Heart left ventricle (tissue), 13 donors: ENCODE results near the gene PRPF6.

Experiments
- POLR2A ChIP-seq, 2 donors: fragments of 450-650 bp; IDR thresholded peaks; one replicate each; pipeline ENCODE4 v1.6.1; 2017; ENCODE audit warnings: antibody characterized with exemption in 2 of 2, mild to moderate bottlenecking in 2 of 2, moderate library complexity in 2 of 2
- TF ChIP-seq, protein P1 (sequence below), 12 donors: fragments of 200-600 bp; sonication (generic) in 4 of 12; IDR thresholded peaks; one replicate each; pipeline versions ENCODE4 v1.5.0 to v1.8.0; 2018 to 2022; ENCODE audit warnings: antibody characterized with exemption in 12 of 12, mild to moderate bottlenecking in 5 of 12
- donor health status: ischemic (EF 13 %, LVEDD 7.1; RV severe dilation, severe dysfunction).
- donor health status: DM: no; HTN: yes; CAD: no.
- donor health status: DM: no; HTN: no; CAD: no.
- donor health status: ischemic (EF 25% LVEDD 6.9; RV normal size, moderate dysfunction).
- donor health status: ischemic (EF 25% LVEDD 5.7; RV mildly dilated, moderate dysfunction).
- donor health status: ischemic (EF 35%, LVEDD 5.7; RV mildly dilated, moderate dysfunction).
- donor health status: nonischemic (EF 11% LVEDD 7.7; RV severe dilation, severe dysfunction).
- donor health status: DM: yes; HTN: yes; CAD: no.
- donor health status: PGD.
- donor health status: ischemic (EF 29% LVEDD 5.4; RV normal size, mild dysfunction).
- donor health status: nonischemic (EF 23%, LVEDD 6.1; RV moderate dilation, normal function).

DNA sequence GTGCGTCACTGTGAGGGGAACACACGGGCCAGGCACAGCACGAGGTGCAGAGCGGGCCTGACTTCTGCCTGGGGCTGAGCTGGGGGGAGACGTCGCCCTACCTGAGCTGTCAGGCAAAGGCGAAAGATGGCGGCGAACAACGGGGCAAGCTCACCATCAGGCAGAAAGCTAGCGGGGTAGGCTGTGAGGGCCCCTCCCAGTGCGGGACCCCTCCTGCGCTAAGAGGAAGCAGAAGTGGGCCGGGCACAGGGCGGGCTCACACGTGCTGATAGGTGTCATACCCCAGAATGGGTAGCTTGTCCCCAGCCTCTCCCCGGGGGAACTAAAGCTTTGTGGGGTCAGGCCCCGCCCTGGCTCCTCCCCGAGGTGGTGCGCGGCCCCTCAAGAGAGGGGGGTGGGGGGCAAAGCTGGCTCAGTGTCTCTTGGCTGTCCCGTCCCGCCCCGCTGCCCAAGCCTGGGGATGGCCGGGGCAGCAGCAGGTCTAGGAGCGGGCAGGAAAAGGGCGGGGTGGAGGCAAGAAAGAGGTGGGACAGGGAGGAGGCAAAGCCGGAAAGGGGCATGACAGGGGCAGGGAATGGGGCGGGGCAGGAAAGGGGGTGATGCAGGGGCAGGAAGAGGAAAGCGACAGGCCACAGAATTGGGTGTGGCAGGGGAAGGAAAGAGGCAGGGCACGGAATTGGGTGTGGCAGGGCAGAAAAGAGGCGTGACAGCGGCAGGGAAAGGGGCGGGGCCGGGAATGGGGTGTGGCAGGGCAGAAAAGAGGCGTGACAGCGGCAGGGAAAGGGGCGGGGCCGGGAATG, 39.5 kb upstream of the PRPF6 start:
- no peak for TF ChIP-seq POLR2A (IDR thresholded peaks at IDR 0.05)
- TF ChIP-seq, protein P1, sequence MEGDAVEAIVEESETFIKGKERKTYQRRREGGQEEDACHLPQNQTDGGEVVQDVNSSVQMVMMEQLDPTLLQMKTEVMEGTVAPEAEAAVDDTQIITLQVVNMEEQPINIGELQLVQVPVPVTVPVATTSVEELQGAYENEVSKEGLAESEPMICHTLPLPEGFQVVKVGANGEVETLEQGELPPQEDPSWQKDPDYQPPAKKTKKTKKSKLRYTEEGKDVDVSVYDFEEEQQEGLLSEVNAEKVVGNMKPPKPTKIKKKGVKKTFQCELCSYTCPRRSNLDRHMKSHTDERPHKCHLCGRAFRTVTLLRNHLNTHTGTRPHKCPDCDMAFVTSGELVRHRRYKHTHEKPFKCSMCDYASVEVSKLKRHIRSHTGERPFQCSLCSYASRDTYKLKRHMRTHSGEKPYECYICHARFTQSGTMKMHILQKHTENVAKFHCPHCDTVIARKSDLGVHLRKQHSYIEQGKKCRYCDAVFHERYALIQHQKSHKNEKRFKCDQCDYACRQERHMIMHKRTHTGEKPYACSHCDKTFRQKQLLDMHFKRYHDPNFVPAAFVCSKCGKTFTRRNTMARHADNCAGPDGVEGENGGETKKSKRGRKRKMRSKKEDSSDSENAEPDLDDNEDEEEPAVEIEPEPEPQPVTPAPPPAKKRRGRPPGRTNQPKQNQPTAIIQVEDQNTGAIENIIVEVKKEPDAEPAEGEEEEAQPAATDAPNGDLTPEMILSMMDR (IDR thresholded peaks at IDR 0.05): no peak
